ENCODE data around the gene KIRREL3.

The KIRREL3 gene

DNA sequence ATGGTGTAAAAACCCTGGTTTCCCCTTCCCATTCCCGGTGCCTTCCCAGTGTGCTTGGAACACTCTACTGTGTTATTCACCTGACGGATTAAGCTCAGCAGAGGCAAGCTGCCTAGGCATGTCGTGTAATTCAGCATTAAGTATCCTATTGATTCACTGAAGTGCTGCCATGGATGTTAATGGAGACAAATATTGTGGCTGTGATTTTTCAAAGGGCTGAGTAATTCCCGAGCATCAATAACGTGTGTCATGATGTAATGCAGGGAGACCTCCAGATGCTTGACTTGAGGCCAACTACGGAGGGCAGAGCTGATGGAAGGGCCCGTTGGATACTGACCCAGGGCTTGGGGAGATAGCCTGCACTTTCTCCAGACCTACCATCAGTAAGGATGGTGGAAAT lies 376.1 kb downstream of the KIRREL3 start:
- no peak for DNase-seq

DNA sequence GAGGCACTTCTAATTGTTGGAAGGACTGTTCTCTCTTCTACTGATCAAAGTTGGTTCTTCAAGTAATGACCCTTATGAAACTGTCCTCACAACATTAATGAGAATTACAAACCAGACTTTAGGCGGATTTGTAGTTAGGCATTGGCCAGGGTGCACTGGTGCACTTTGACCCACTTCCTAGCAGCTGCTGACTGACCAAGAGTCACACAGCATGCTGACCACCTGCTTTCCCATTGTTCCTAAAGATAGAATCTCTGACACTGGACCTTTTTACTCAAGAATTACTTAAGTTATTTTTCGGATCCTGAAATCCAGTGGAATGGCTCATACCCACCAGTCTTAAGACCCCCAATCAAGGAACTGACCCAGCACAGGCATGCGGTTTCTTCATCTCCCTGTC lies 381.1 kb downstream of the KIRREL3 start:
- DNase-seq: no peak

DNA sequence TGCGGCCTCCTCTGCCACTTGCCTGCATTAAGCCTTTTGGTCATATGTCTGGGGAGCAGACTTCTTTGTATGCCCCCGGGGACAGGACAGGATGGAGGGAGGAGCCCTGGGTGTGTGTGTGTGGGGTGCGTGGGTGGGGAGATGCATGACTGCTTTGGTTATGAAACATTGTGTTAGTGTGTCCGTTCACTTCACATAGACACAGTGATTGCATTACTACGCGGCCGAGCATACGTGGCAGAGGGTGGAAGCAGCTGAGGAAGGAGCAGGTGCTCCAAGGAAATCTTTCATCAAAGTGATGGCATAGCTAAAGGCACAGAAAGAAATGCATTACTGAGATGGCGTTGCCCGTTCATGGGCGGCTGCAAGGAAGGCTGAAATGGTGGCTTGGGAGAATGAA lies 384.7 kb downstream of the KIRREL3 start:
- no peak for DNase-seq

DNA sequence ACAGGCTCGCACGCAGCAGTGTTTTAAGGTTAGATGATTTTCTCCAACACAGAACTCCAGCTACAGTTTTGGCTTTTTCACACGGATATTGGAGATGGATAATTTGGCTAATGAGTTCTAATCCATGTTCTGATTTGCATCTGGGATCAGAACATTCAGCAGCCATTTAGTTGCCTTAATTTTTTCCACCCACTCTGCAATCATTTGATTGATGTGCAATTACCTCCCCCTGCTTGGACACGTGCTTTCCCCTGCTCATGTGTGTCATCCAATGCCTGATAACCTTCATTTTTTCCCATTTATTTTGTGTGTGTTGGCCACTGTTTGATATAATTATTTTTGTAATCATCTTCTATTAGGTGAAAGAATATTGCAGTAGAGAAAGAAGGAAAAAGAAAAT lies 387.3 kb downstream of the KIRREL3 start:
- no peak for DNase-seq

GRCh38 chr11:126612671-126613070 lies 387.9 kb downstream of the KIRREL3 start:
- no peak for DNase-seq

- DNase-seq: no peak
These were observed 389.1 kb downstream of the KIRREL3 start for GRCh38 chr11:126611438-126611837.

- DNase-seq: no peak
These were observed 391.9 kb downstream of the KIRREL3 start for GRCh38 chr11:126608658-126609057.

DNA sequence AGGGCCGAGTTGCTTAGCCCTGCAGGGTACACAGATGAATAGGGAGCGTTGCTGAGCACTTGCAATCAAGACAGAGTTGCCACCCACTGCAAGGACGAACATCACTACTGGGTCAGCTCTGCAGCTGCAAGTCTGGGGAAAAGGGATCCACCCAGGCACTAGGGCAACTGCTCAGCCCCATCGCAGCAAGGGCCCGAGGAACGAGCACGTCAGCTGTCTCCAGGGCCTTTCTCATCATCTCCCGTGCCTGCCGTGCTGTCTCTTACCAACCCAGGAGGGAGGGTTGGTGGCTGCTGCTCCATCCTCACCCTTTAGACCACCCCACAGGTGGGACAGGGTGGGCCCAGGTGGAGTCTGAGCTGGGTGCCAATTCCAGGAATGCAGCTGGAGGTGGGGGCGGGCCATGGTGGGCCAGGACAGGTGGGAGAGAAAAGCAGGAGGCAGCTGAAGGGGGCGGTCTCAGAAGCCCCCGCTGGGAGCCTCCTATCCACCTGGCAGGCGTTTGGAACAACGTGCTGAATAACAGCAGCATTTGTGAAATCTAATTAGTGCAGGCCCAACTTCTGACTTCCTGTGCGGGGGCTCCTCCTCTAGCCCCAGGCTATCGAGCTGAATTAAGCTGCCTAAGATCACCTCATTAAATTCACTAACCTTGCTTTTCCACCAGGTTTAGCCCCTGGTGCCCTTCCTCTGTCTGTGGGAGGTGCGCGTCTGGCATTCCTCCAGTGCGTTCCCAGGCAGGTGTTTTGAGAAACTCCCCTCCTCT lies 392.6 kb downstream of the KIRREL3 start:
- no peak for DNase-seq

DNA sequence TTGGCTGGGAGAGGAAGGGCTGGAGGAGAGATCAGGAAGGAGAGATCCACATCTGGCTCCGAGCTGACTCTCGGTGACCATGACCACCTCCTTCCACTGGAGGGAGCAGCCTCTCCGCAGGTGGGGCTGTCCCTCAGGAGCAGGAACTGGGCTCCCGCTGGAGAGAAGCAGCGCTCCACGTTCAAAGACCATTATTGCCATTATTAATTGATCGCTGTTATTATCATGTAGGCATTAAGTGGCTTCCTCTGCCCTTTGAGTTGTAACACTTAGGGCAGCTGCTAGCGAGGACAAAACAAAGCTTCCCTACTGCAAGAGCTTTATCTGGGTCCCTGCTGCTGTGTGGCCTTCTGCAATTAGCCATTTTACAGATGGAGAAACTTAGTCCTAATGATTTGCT lies 393.2 kb downstream of the KIRREL3 start:
- no peak for DNase-seq

- DNase-seq: no peak
These were observed 394.1 kb downstream of the KIRREL3 start for GRCh38 chr11:126606484-126606883.

DNA sequence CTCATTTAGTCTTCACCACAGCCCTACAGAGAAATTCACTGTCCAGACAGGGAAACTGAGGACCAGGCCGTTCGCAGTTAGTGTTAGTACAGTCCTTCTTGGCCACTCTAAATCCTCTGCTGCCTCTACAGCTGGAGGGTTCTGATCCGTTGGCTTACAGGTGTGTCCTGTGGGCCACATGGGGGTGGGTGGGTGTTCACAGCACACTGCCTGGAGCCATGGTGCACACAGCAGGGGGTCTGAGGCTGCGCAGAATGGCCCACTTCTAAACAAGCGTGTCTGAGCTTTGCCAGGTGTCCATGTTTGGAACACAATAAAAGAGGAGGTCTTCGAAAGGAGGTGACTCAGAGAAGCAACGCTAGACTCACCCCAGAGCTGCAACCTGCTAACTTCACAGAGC lies 396.1 kb downstream of the KIRREL3 start:
- DNase-seq: no peak

GRCh38 chr11:126603486-126603885 lies 397.1 kb downstream of the KIRREL3 start:
- no peak for DNase-seq

- no peak for DNase-seq
These were observed 397.6 kb downstream of the KIRREL3 start for GRCh38 chr11:126602993-126603392.

GRCh38 chr11:126602349-126602940 lies 398.1 kb downstream of the KIRREL3 start:
- no peak for DNase-seq

- no peak for DNase-seq
These were observed 398.9 kb downstream of the KIRREL3 start for GRCh38 chr11:126601550-126602215.

DNA sequence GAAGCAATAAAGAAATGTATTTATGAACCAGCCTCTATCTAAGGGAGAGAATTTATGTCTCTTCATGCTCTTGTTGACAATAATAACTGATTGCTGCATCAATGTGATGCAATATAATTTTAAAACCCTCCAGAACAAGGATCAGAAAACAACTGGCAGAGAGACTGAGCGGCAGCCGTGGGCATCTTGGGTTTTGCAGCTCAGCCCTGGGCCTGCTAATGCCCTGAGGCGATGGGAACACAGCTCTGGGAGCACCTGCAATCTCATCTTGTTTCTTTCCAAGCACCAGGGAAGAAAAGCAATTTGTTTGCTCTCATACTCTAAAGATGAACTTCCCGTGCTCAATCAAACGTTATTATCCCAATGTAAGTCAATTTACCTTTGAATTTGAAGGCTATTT lies 399.4 kb downstream of the KIRREL3 start:
- no peak for DNase-seq

GRCh38 chr11:126599217-126599897 lies 401.2 kb downstream of the KIRREL3 start:
- DNase-seq: no peak

- DNase-seq: no peak
These were observed 402.0 kb downstream of the KIRREL3 start for GRCh38 chr11:126598344-126599216.

- DNase-seq: no peak
These were observed 403.5 kb downstream of the KIRREL3 start for GRCh38 chr11:126597041-126597440.

GRCh38 chr11:126596474-126596873 lies 404.1 kb downstream of the KIRREL3 start:
- no peak for DNase-seq

GRCh38 chr11:126595560-126595959 lies 405.0 kb downstream of the KIRREL3 start:
- no peak for DNase-seq

- no peak for DNase-seq
These were observed 405.6 kb downstream of the KIRREL3 start for GRCh38 chr11:126594921-126595367.

Measured in effector CD4-positive, alpha-beta T cell (primary cell).